IPS-NIHi11 (cell line): ENCODE data around the gene TMA7.
"Not testable (repeated sequence)": the region's sequence is repeated elsewhere in the genome, so short reads cannot be mapped to it uniquely, and the experiment has no call there.

Experiments used
- DNase-seq: peaks from one replicate; pipeline ENCODE4 v3.0.0; 2012; ENCODE audit warnings: mixed read lengths, low spot score

The TMA7 gene

GRCh38 chr3:48436477-48436787 is 3.6 kb upstream of the TMA7 start:
- no peak for DNase-seq

- DNase-seq = no peak
Observed at GRCh38 chr3:48436855-48437254, 3.2 kb upstream of the TMA7 start.

- DNase-seq = no peak
Observed at GRCh38 chr3:48437812-48438211, 2.2 kb upstream of the TMA7 start.

GRCh38 chr3:48440590-48440958 is 517 bp downstream of the TMA7 start:
- no peak for DNase-seq

- no peak for DNase-seq
Observed at GRCh38 chr3:48441940-48442339, 1.9 kb downstream of the TMA7 start.

GRCh38 chr3:48445277-48445882 is 5.3 kb downstream of the TMA7 start:
- no peak for DNase-seq

- DNase-seq = no peak
Observed at GRCh38 chr3:48446043-48446424, 6.0 kb downstream of the TMA7 start.

- DNase-seq = peak; percentile 96
Observed at GRCh38 chr3:48446425-48447193, 6.6 kb downstream of the TMA7 start, which contains the start of gene ATRIP. TSS of gene ATRIP (plus strand) at chr3:48446737. CDS start at chr3:48446846, 109 bp downstream.

- no peak for DNase-seq
Observed at GRCh38 chr3:48451270-48451669, 11.2 kb downstream of the TMA7 start.

- no peak for DNase-seq
Observed at GRCh38 chr3:48456456-48456855, 16.4 kb downstream of the TMA7 start.

- no peak for DNase-seq
Observed at GRCh38 chr3:48459331-48459730, 19.3 kb downstream of the TMA7 start.

- no peak for DNase-seq
Observed at GRCh38 chr3:48459773-48460516, 19.9 kb downstream of the TMA7 start.

- no peak for DNase-seq
Observed at GRCh38 chr3:48460517-48460902, 20.5 kb downstream of the TMA7 start.

- DNase-seq = not testable (repeated sequence)
Observed at GRCh38 chr3:48461767-48462166, 21.7 kb downstream of the TMA7 start.

GRCh38 chr3:48463703-48464102 is 23.6 kb downstream of the TMA7 start:
- DNase-seq = no peak

GRCh38 chr3:48464713-48465221 is 24.7 kb downstream of the TMA7 start:
- no peak for DNase-seq

- DNase-seq = no peak
Observed at GRCh38 chr3:48465237-48465530, 25.1 kb downstream of the TMA7 start.

- DNase-seq = peak; percentile 96
Observed at GRCh38 chr3:48465531-48466378, 25.7 kb downstream of the TMA7 start.

GRCh38 chr3:48466386-48467109 is 26.5 kb downstream of the TMA7 start:
- no peak for DNase-seq

- DNase-seq = no peak
Observed at GRCh38 chr3:48467110-48467454, 27.0 kb downstream of the TMA7 start.

- DNase-seq = no peak
Observed at GRCh38 chr3:48467473-48468267, 27.6 kb downstream of the TMA7 start.
